ENCODE measurements around the gene DYNC1I2.

GRCh38 chr2:171772373-171772772 is 85.1 kb downstream of the DYNC1I2 start:
- TF ChIP-seq, protein P1, sequence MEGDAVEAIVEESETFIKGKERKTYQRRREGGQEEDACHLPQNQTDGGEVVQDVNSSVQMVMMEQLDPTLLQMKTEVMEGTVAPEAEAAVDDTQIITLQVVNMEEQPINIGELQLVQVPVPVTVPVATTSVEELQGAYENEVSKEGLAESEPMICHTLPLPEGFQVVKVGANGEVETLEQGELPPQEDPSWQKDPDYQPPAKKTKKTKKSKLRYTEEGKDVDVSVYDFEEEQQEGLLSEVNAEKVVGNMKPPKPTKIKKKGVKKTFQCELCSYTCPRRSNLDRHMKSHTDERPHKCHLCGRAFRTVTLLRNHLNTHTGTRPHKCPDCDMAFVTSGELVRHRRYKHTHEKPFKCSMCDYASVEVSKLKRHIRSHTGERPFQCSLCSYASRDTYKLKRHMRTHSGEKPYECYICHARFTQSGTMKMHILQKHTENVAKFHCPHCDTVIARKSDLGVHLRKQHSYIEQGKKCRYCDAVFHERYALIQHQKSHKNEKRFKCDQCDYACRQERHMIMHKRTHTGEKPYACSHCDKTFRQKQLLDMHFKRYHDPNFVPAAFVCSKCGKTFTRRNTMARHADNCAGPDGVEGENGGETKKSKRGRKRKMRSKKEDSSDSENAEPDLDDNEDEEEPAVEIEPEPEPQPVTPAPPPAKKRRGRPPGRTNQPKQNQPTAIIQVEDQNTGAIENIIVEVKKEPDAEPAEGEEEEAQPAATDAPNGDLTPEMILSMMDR (IDR thresholded peaks at IDR 0.05) = no peak
- TF ChIP-seq POLR2A (IDR thresholded peaks at IDR 0.05) = no peak

All from uterus (tissue), 2 donors.